HG03469 (cell line): ENCODE results near the gene OXCT1.
"Not testable (repeated sequence)": the region's sequence is repeated elsewhere in the genome, so short reads cannot be mapped to it uniquely, and the experiment has no call there.

Source experiments
- ATAC-seq: cut with Tn5 transposase; IDR thresholded peaks from one replicate; pipeline ENCODE4 v1.9.1; 2021; ENCODE audit warnings: mild to moderate bottlenecking, moderate library complexity, moderate number of reproducible peaks; ENCODE audit not compliant: unreplicated experiment

Gene OXCT1

DNA sequence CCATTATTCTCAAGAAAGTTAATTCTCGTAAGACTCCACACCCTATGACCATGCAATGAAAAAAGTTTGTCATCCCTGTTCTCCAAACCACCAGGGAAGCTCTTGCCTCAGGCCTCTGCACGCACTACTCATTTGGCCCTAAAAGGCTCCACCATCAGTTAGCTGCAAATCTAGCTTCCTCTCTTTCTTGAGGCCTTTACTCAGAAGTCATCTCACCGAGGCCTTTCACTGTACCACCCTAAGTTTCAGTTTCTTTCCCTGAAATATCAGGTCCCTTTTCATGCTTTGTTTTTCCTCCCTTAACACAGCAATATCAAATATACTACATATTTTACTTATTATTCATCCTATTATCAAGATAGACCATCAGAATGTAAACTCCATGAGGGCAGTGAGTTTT is 39.1 kb downstream of the OXCT1 start:
- peak; percentile 62 for ATAC-seq

DNA sequence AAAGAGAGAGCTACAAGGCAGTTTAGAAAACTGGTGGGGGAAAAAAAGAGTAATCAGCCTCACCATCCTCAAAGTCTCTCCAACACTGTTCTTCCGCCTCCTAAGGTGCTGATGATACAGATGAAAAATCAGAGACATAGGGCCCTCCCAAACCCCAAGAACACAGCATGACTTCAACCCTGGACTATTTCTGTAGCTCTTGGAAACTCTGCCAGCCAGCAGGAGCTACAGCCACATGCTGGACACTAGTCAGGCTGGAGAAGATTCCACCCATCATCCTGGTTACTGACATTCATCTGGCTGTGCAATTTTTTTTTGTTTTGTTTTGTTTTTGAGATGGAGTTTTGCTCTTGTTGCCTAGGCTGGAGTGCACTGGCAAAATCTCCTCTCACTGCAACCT is 42.4 kb downstream of the OXCT1 start:
- ATAC-seq, result no peak

DNA sequence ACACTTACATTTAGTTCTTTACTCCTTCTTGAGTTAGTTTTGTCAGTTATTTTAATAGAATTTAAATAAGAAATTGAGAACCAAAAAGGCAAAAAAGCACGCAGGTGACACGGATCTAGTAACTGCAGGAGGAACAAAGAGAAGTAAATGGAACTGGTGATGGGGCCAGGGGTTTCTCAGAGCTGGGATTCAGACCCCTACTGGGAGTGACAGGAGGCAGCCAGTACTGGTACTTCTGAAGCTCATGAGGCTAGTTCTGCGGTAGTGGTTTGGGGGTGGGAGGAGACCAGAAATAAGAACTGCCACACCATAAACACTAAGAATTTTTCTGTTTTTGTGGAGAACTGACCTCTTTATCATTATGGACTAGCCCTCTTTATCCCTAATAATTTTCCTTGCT is 48.2 kb downstream of the OXCT1 start:
- ATAC-seq, result no peak

DNA sequence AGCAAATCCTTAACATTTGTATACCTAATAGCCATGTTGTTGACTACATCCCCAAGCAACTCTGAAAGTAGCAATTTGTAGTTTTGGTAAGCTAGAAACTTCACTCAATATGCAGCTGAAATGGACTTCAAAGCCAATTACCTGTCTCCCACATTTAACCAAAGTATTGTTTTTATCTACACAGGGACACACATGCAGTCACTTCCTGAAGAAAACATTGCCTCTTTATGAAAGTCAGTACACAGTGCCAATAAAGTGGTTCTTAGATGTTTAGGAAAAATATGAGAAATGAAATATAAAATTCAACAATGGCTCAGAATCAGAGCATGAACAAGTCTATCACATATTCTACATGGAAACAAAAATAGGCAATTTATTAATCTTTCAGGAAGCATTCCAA is 49.2 kb downstream of the OXCT1 start:
- no peak for ATAC-seq

DNA sequence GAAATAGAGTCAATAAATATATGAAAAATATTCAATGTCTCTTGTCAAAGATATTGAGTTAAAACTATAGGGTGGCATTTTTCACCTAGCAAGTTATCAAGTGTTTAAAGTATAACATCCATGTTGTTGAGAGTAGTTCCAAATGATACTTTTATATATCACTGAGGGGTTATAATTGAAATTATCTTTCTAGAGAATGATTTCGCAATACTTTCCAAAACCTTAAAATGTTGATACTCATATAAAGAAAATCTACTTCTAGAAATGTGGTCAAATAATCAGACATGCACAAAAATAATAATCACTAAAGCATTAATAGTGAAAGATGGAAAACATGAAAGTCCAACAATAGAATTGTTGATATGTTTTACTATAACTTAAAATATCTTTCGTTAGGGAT is 50.1 kb downstream of the OXCT1 start:
- ATAC-seq, result no peak

DNA sequence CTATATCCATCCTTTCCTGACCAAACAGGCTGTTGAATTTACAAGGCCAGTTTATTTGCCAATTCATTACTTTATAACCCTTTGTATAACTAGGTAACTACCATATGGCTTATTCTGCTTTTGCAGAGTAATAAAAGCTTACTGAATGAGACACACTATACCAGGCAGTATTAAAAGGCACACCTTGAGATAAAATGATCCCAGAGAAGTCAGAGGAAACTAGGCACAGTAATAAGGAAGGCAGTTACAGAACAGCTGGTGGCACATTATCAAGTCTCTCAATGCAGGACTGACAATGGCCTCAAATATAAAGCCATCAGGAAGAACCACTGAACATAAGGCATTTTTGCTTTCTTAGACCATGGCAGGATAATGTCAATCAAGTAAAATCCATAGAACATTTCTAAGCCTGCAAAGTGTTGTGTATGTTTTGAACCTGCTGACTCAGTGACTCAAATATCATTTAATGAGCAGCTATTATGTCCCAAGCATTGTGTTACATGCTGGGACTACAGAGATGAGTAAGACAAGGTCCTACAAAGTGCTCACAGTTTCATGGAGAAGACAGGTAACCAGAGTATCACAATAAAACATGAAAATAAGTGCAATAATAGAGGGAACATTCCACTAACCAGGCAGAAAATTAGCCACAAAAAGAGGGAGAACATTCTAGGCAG is 52.5 kb downstream of the OXCT1 start:
- no peak for ATAC-seq

DNA sequence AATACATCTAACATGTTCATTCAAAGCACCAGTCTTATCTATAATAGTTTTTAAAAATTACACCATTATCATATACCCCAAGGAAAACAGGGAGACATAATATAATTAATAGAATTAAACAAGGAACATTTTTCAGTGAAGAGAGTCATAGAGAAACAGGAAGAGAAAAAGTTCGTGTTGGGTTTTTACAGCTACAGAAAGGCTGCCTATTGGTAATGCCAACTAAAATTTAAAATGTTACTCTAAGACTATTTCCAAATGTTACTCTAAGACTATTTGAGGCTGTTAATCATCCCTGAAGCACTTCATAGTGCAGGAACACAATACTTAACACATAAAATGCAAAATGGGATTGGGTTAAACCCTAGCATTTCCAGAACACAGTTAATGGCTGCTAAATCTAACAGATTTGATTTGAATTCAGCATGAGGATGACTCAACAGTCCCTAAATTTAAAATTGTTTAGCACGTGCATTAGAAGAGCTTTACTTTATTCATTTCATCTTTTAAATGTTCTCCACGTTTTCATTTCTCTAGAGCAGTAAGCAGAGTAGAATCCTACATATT is 54.5 kb downstream of the OXCT1 start:
- ATAC-seq, result peak; percentile 43

DNA sequence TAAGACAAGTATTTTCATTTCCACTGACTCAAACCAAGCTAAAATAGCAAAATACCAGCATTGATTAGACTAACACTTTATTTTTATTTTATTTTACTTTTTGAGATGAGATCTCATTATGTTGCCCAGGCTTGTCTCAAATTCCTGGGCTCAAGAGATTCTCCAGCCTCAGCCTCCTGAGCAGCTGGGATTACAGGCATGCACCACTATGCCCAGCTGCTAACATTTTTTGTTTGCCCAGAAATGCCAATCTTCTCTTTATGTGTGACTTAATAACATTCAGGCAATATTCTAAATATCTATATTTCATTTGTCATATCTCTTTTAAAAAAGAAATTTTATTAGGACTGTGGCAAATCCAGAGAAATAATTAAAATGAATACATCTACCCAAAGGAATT is 55.0 kb downstream of the OXCT1 start:
- ATAC-seq, result no peak

DNA sequence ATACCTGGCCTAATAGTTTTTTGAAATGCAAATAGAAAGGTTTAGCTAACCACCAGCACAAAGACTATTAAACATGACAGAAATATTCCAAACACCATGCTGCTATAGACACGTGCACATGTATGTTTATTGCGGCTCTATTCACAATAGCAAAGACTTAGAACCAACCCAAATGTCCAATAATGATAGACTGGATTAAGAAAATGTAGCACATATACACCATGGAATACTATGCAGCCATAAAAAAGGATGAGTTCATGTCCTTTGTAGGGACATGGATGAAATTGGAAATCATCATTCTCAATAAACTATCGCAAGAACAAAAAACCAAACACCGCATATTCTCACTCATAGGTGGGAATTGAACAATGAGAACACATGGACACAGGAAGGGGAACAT is 55.9 kb downstream of the OXCT1 start:
- not testable (repeated sequence) for ATAC-seq

DNA sequence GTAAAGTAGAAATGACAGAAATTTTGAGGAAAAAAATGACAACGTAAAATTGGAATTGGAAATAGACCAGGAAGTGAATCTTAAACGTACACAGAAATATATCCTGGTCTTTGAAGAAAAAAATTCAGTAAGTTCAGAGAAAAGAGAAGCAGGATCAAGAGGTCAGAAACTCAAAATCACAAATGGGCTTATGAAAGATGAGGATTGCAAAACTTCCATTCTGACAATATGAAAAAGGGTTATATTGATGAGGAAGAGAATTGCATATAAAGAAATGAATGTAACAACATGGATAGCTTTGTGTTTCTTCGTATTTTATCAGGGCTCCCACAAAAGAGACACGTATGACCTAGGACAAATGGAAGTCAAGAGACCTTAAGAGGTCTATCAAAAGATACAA is 58.1 kb downstream of the OXCT1 start:
- no peak for ATAC-seq

DNA sequence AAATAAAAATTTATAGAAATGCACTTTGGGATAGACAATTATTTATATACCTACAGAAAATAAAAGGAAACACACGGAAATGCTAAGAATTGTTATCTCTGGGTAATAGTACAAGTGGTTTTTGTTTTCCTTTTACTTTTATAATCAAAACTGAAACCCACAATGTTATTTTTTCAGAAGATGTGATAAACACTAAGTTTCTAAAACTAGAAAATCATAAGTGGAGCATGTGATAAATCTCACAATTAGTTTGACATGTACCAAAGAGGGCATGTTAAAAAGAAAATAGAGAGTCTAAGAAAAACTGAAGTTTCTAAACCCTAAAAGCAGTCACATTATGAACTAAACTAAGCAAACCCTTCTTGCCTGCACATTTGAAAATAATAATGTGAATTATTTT is 61.1 kb downstream of the OXCT1 start:
- no peak for ATAC-seq

DNA sequence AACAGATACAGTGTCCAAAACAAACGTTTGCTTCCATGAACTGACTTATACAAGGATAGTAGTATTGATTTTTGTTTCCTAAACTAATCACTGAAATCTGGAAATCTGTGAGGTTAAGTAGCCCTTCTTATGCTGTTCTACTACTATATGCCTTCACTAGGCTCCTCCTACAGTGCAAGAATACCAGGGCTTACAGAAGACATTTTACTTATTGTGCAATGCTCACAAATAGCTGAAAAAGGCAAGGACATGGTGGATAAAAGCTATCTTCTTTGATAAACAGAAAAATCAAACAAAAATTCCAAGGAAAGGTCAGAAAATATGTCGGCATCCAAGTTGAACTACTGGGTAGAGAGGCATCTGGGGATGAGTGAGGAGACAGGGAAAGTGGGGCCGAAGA is 61.9 kb downstream of the OXCT1 start:
- no peak for ATAC-seq

DNA sequence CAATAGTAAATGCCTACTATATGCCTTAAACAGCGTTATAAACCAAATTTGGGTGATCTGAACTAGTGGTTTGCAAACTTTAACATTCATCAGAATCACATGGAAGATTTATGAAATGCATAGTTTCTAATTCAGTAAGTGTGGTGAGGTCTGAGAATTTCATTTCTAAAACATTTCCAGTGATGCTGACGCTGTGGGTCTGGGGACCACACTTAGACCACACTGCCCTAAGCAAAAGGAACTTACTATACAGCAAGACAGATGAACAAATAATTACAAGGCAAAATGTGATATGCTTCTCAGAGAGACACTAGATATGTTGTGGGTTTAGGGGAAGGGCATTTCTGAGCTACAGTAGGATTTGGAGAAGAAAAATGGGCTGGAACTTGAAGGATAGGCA is 72.6 kb downstream of the OXCT1 start:
- no peak for ATAC-seq

DNA sequence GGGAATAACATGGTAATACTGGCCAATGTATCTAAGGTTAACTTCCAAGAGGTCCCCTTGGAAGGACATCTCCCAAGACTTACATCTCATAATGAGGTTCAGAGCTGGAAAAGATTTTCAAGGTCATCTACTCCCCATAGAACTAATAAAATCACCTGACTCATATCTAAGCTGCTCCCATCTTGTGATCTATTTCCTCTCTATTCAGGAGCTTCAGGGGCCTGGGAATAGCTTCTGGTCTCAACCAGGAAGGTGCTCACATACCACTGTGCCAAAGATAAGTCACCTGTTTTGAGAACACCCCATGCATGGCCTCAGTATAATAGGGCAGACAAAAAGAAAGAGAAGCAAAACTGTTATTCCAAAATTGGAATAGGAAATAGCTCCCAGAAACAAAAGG is 74.2 kb downstream of the OXCT1 start:
- ATAC-seq, result no peak

DNA sequence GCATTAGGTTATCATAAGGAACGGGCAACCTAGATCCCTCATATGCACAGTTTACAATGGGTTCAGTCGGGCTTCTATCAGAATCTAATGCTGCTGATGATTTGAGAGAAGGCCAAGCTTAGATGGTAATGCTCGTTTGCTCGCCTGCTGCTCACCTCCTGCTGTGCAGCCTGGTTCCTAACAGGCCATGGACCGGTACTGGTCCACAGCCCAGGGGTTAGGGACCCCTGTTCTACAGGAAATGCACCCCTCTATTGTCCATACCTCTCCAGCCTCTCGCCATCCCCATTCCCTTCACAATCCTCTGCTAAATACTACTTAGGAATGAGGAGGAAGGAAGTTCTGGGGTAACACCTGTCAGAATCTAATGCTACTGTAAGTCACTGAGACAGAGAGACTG is 75.1 kb downstream of the OXCT1 start:
- ATAC-seq, result no peak

DNA sequence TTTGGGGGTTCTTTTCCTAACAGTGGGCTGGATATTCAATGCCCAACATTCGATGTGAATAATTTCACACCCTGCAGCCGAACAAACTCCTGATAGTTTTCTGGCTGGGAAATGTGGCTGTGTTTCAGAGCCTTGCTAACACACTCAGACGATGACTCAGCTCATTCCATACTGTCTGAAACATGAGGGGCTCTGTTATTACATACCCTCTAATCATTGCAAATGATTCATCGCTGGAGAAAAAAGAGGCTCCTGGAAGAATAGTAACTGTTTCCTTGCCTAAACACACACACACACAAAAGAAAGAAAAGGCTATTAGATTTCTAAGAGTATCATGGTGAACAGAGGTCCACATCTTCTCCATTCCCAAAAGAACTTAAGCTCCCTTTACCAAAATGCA is 75.8 kb downstream of the OXCT1 start:
- ATAC-seq, result no peak

DNA sequence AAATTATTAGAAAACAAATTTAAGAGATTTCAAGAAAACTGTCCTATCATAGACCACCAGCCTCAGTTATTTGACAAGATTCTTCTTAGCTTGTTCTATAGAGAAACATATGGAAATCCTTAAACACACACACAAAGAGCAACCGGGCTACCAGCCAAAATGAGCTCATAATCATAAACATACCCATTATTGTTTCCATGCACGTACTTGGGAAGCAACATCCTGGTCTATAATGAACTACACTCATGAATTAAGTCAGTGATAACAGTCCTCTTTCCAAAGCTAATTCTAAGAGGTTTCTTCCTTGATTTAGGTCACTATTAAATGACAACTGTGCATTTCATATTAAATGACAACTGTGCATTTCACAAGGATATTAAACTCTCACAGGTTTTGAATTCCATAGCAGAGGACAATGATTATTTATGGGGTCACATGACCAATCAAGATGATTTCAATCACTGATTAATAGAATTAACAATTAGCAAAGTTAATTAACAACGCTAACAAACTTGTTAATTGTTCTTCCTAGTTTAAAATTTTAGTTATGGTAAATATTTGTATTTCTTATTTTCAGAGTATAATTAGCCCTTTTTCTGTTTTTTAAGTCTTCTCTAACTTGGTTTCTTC is 77.0 kb downstream of the OXCT1 start:
- ATAC-seq, result no peak

DNA sequence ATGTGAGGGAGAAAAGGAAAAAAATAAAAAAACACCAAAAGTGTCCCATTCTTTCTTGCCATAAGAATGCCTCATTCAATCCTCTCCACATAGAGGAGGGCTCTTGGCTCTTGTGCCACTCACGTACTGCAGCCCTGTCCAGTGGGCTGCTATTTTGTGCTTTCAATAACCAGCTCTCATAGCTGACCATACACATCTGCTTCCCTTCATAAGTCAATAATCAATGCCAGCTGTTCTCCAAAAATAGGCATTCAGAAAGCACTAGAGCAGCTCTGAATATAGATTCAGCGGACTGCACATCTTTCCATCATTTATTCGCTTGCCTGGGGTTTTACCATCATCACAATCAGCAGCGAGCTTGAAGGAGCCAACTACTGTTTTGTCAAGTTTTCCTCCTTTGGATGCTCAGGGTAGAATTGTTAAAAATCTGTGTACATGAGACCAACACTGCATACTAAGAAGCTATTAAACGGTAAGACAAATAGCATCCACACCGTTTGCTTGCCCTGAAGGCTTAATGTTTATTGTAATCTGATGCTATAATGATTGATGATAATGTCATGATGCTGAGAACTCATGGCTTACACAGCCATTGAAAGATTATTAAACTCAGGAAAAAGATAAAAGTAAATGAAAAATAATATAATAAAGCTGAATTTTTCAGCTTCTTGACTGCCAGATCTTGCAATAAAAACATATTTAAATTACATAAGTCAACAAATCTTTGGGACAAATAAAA is 80.0 kb downstream of the OXCT1 start:
- ATAC-seq, result no peak

DNA sequence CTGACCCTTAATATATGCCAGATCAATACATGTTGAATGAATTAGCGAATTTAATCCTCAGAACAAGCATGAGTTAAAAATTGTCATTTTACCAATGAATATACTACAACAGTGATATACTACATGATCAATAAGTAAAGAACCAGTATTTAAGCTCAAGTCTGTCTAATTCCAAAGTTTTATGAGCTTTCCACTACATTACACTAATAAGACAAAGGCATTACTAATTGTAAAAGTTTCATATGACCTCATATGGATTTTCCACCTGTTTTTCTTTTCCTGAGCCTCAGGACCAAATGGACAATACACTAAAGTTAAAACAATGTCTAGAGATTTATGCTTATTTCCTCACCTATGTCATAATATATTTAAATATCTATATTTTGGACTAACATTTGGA is 80.8 kb downstream of the OXCT1 start:
- ATAC-seq, result no peak

DNA sequence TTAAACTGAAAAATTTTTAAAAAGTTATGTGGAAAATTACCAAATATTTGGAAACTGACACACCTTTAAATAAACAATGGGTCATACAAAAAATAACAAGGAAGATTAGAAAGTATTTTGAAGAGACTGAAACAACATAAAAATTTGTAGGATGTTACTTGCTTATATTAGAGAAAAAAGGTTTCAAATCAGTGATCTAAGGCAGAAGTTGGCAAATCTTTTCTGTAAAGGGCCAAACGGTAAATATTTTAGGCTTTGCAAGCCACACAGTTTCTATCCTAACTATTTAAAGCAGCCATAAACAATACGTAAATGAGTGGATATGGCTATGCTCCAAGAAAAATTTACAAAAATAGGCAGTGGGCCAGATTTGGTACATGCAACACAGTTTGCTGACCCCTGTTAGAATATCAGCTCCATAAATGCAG is 81.3 kb downstream of the OXCT1 start:
- ATAC-seq, result no peak

DNA sequence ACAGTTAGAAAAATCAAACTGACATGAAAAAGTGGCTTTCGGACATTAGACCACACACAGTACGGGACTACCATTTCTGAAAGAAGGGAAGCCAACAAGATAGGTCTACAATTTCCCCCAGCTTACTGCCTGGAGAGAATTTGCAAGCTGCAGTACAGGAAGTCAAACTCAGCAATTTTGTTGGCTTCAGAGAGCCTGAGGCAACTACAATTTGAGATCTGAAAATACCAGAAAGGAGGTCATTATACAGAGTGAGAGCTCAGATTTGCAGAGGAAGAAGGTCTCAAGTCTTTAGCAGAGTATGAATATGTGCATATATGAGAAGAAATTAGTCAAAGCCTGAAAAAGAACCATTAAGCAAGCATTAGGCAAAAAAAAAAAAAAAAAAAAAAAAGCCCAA is 83.0 kb downstream of the OXCT1 start:
- ATAC-seq, result no peak

DNA sequence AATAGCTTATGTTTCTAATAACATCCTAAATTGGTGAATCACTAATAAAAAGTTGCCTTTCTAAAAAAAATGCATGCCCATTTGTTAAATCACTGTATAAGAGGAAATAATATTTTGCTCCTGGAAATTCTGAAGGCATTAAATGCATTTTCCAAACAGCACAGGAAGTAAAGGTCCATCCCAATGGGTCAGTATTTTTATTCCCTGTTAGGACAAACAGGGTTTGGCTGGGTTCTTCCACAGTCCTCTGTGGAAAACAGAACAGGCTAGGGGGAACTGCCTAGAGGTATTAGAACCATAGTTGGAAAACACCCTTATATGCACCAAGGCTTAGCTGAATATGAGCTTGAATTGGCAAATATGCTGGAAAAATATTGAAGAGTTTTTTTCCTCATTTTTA is 85.2 kb downstream of the OXCT1 start:
- ATAC-seq, result no peak
